HepG2 (cell line): ENCODE measurements around the gene TOP2B. TPM values are rescaled to one million over a fixed set of nuclear protein-coding genes. Genes with fewer than 3 reads are reported as not detected.

Source experiments
- ATAC-seq: fragments of 200-7000 bp; cut with Tn5 transposase; 3 replicates; pipeline ENCODE4 v1.9.1; 2020; ENCODE audit warnings: mild to moderate bottlenecking, moderate library complexity
- BruUV-seq: library from RNA; stranded (reverse); fragments of 400-500 nt; replicated peaks from 2 replicates; lab custom pipeline; 2021; lab: Mats Ljungman, UMichigan
- CTCF ChIA-PET: fragments of 300-600 bp; formaldehyde crosslinking; extraction: SDS; loops from one replicate; lab custom pipeline; 2021; ENCODE audit warnings: low total read pairs, inconsistent platforms, low intra/inter-chr PET ratio; lab: Yijun Ruan, JAX
- POLR2A ChIA-PET: fragments of 350-600 bp; sonication (Branson Sonifier 250); formaldehyde crosslinking; loops from one replicate; lab custom pipeline; 2020; ENCODE audit warnings: antibody characterized with exemption, inconsistent platforms; lab: Yijun Ruan, JAX
- DNase-seq: peaks from one replicate; pipeline ENCODE4 v3.0.0-alpha.2; 2015; ENCODE audit warnings: low spot score
- FAIRE-seq: peaks from 3 replicates; lab custom pipeline; 2011; peaks lifted over from hg19 to GRCh38; lab: Jason Lieb, UNC
- H2AFZ ChIP-seq: one replicate; pipeline ENCODE4 v1.6.1; 2011; ENCODE audit warnings: low read length, inconsistent platforms
- H3K27ac ChIP-seq: fragments of 300-600 bp; 3 replicates; pipeline ENCODE4 v1.8.0; 2011; ENCODE audit warnings: mixed run types, mild to moderate bottlenecking, mixed read lengths, low read length, inconsistent platforms; ENCODE audit not compliant: insufficient read depth; ENCODE audit errors: extremely low read length
- H3K27me3 ChIP-seq, 2 experiments: fragments of 200-600 bp in 1 of 2; 2 replicates in 1 of 2; 3 replicates in 1 of 2; pipeline versions ENCODE4 v1.6.0 to v1.8.0; 2011; ENCODE audit warnings: low read length in 2 of 2, mild to moderate bottlenecking in 2 of 2, moderate library complexity in 2 of 2, inconsistent platforms in 1 of 2; ENCODE audit not compliant: insufficient read depth in 2 of 2, control insufficient read depth in 1 of 2
- H3K36me3 ChIP-seq, 2 experiments: fragments of 200-600 bp in 1 of 2; replicated peaks in 1 of 2; 2 replicates in 1 of 2; 3 replicates in 1 of 2; pipeline versions ENCODE4 v1.5.1 to v1.8.0; 2011; ENCODE audit warnings: low read length in 2 of 2, inconsistent platforms in 1 of 2; ENCODE audit not compliant: insufficient read depth in 2 of 2, control insufficient read depth in 1 of 2
- H3K4me1 ChIP-seq: 2 replicates; pipeline ENCODE4 v1.5.1; 2012; ENCODE audit warnings: low read length, inconsistent platforms; ENCODE audit not compliant: insufficient read depth
- H3K4me2 ChIP-seq: 2 replicates; pipeline ENCODE4 v1.6.0; 2011; ENCODE audit warnings: low read depth, low read length, inconsistent platforms
- H3K4me3 ChIP-seq, 3 experiments: fragments of 200-600 bp in 1 of 3; sonication (generic), shearing (Covaris generic) in 1 of 3; replicated peaks in 1 of 3; 2 replicates each; pipeline ENCODE4 v1.5.1; 2011 to 2016; ENCODE audit warnings: low read length in 3 of 3, inconsistent platforms in 2 of 3, low read depth in 2 of 3, mild to moderate bottlenecking in 2 of 3, control low read depth in 1 of 3, mixed read lengths in 1 of 3; ENCODE audit not compliant: insufficient read depth in 1 of 3
- H3K79me2 ChIP-seq: one replicate; pipeline ENCODE4 v1.6.1; 2011; ENCODE audit warnings: low read length, inconsistent platforms; ENCODE audit not compliant: insufficient read depth
- H3K9ac ChIP-seq: 2 replicates; pipeline ENCODE4 v1.6.0; 2011; ENCODE audit warnings: mild to moderate bottlenecking, low read depth, low read length, inconsistent platforms; ENCODE audit not compliant: insufficient read depth
- H3K9me3 ChIP-seq: 2 replicates; pipeline ENCODE4 v1.5.1; 2012; ENCODE audit warnings: mild to moderate bottlenecking, low read length
- H4K20me1 ChIP-seq: 2 replicates; pipeline ENCODE4 v1.6.0; 2011; ENCODE audit warnings: inconsistent platforms, mild to moderate bottlenecking, low read length, moderate library complexity; ENCODE audit not compliant: insufficient read depth
- ARNTL ChIP-seq: sonication (generic); formaldehyde crosslinking; IDR thresholded peaks from 2 replicates; pipeline ENCODE4 v1.4.0; 2020; ENCODE audit warnings: mild to moderate bottlenecking, missing genetic modification reagents
- BRF2 ChIP-seq: sonication (generic); formaldehyde crosslinking; IDR thresholded peaks from 2 replicates; pipeline ENCODE4 v1.8.1; 2022; ENCODE audit warnings: mild to moderate bottlenecking, missing genetic modification reagents
- HMGXB3 ChIP-seq: sonication (generic); formaldehyde crosslinking; IDR thresholded peaks from 2 replicates; pipeline ENCODE4 v1.4.0; 2020; ENCODE audit warnings: missing genetic modification reagents, borderline replicate concordance
- KDM2A ChIP-seq: sonication (generic); formaldehyde crosslinking; IDR thresholded peaks from 2 replicates; pipeline ENCODE4 v1.4.0; 2020; ENCODE audit warnings: low read depth, missing genetic modification reagents, borderline replicate concordance
- SAP130 ChIP-seq: IDR thresholded peaks from 2 replicates; pipeline ENCODE4 v1.6.1; 2016; ENCODE audit warnings: low read depth
- SRSF9 ChIP-seq: fragments of 200-400 bp; formaldehyde crosslinking; IDR thresholded peaks from 2 replicates; pipeline ENCODE4 v1.6.1; 2018; ENCODE audit warnings: borderline replicate concordance, mild to moderate bottlenecking, low read depth, low read length; ENCODE audit not compliant: insufficient read depth, poor library complexity, severe bottlenecking
- ZHX2 ChIP-seq, 2 experiments: sonication (generic) in 1 of 2; formaldehyde crosslinking in 1 of 2; IDR thresholded peaks; 2 replicates each; pipeline versions ENCODE4 v1.6.1 to v1.9.0; 2014 to 2022; ENCODE audit warnings: antibody characterized with exemption in 1 of 2, borderline replicate concordance in 1 of 2, inconsistent platforms in 1 of 2, low read depth in 1 of 2, missing genetic modification reagents in 1 of 2
- ZNF335 ChIP-seq: sonication (generic); formaldehyde crosslinking; IDR thresholded peaks from 2 replicates; pipeline ENCODE4 v1.4.0; 2020; ENCODE audit warnings: missing genetic modification reagents
- ZNF574 ChIP-seq: sonication (generic); formaldehyde crosslinking; IDR thresholded peaks from 2 replicates; pipeline ENCODE4 v1.4.0; 2020; ENCODE audit warnings: missing genetic modification reagents
- WGBS: methylation state at CpG from one replicate; pipeline ENCODE4 v1.1.6; 2017; ENCODE audit warnings: low lambda C conversion rate; 5-methylcytosine and 5-hydroxymethylcytosine counted together
- in situ Hi-C: cut with HindIII; loops from 2 replicates; pipeline ENCODE4 v1.10.0; 2017; ENCODE audit warnings: low pct_unique_long_range_greater_than_20kb; ENCODE audit not compliant: extremely low pct_ligation_motif_present
- intact Hi-C: fragments of 100-400 bp; cut with micrococcal nuclease; formaldehyde crosslinking; loops from one replicate; pipeline ENCODE4 v1.10.0; 2022; ENCODE audit not compliant: unreplicated experiment
- polyA plus RNA-seq, 8 experiments: library from polyadenylated mRNA; depleted of rRNA in 3 of 8; stranded (reverse) in 7 of 8; unstranded in 1 of 8; fragments of >200 nt; fragmentation: Illumina TruSeq in 4 of 8; extraction: Trizol in 4 of 8; gene quantifications; 2 replicates each; pipeline versions ENCODE4 v1.2.1 to v1.2.3, GENCODE V29; 2011 to 2016; ENCODE audit warnings: low read depth in 4 of 8, missing spikeins in 1 of 8, mixed read lengths in 1 of 8; ENCODE audit not compliant: insufficient read depth in 1 of 8
- total RNA-seq, 5 experiments: library from RNA; depleted of rRNA; stranded (reverse); fragments of >200 nt; fragmentation: Illumina TruSeq; extraction: Trizol; gene quantifications; 2 replicates each; pipeline ENCODE4 v1.2.3, GENCODE V29; 2016; ENCODE audit warnings: low read depth in 1 of 5

TOP2B gene
- total and polyA plus RNA-seq, 2 of the 13 experiments (the other 11 are each of a cell fraction or from before 2014, with no cell fraction given) = 27.6 to 88.1 TPM

GRCh38 chr3:25692341-25692740 lies 27.6 kb upstream of the TOP2B start:
- Histone ChIP-seq H2AFZ (no peak overlapping the region), H3K4me3 (no peak overlapping the region), H3K79me2 (no peaks in the 10 kb centered on the region), H3K27ac (no peak overlapping the region), H3K4me2 (no peak overlapping the region), H3K9ac (no peak overlapping the region), H3K27me3 (no peaks in the 10 kb centered on the region; a peak in 1 of 5 replicates), H4K20me1 (no peaks in the 10 kb centered on the region), H3K36me3 (no peaks in the 10 kb centered on the region), H3K9me3 (no peaks in the 10 kb centered on the region), H3K4me1 (no peaks in the 10 kb centered on the region)
- ATAC-seq = no peak
- in situ Hi-C loops (no loop called here), intact Hi-C loops (no loop called here)
- FAIRE-seq = no peak
- no peak for DNase-seq
- ChIA-PET CTCF (no interaction called here), POLR2A (no interaction called here)
- 15% methylated on average over 1 of the region's 1 CpG for WGBS
- BruUV-seq = no TSS peak
- TF ChIP-seq KDM2A (CRISPR knock-in tag) (no peak), ZNF574 (no peak), HMGXB3 (CRISPR knock-in tag) (no peak), BRF2 (CRISPR knock-in tag) (no peak), SAP130 (CRISPR knock-in tag) (no peak), ARNTL (no peak), SRSF9 (no peak), ZNF335 (no peak), ZHX2 (IDR thresholded peaks at IDR 0.05; ENCODE audit: low read depth) (no peak), ZHX2 (CRISPR knock-in tag; IDR thresholded peaks at IDR 0.05; ENCODE audit: borderline replicate concordance) (no peak)
